Uterus (tissue), 4 donors: ENCODE measurements around the gene KLHL21. TPM values are rescaled to one million over a fixed set of nuclear protein-coding genes. Genes with fewer than 3 reads are reported as not detected.

Experiments
- DNase-seq, 2 donors: peaks; one replicate each; pipeline ENCODE4 v3.0.0-alpha.2; 2019 to 2020
- H3K27ac ChIP-seq, 2 donors: fragments of 200-600 bp; sonication (generic); 1 replicate in 1 of 2; 2 replicates in 1 of 2; pipeline ENCODE4 v1.5.1; 2016 to 2018
- H3K27me3 ChIP-seq, 2 donors: fragments of 200-600 bp; sonication (generic); one replicate each; pipeline ENCODE4 v1.5.1; 2018 to 2019; ENCODE audit warnings: control low read depth in 1 of 2
- H3K36me3 ChIP-seq, 2 donors: fragments of 200-600 bp; sonication (generic); one replicate each; pipeline ENCODE4 v1.5.1; 2019; ENCODE audit warnings: control low read depth in 1 of 2
- H3K4me1 ChIP-seq, 2 donors: fragments of 200-600 bp; sonication (generic); one replicate each; pipeline ENCODE4 v1.5.1; 2018 to 2019; ENCODE audit warnings: control low read depth in 1 of 2
- H3K4me3 ChIP-seq, 2 donors: fragments of 200-600 bp; sonication (generic); 1 replicate in 1 of 2; 2 replicates in 1 of 2; pipeline ENCODE4 v1.5.1; 2018 to 2019; ENCODE audit warnings: mild to moderate bottlenecking in 1 of 2
- H3K9me3 ChIP-seq, 2 donors: fragments of 200-600 bp; sonication (generic); one replicate each; pipeline ENCODE4 v1.5.1; 2019; ENCODE audit warnings: control low read depth in 1 of 2
- CTCF ChIP-seq, 4 experiments: fragments of 200-600 bp in 2 of 4; fragments of 450-650 bp in 2 of 4; sonication (generic) in 2 of 4; IDR thresholded peaks; one replicate each; pipeline ENCODE4 v1.5.1; 2016 to 2019; ENCODE audit warnings: antibody characterized with exemption in 4 of 4, mild to moderate bottlenecking in 2 of 4, moderate library complexity in 1 of 4
- POLR2A ChIP-seq, 2 donors: fragments of 450-650 bp; IDR thresholded peaks; one replicate each; pipeline ENCODE4 v1.6.1; 2016; ENCODE audit warnings: antibody characterized with exemption in 2 of 2, mild to moderate bottlenecking in 1 of 2, moderate library complexity in 1 of 2
- intact Hi-C: fragments of 100-400 bp; cut with DNase I; formaldehyde crosslinking; loops from one replicate; pipeline ENCODE4 v1.15.1; 2023; ENCODE audit warnings: low total_unique reads
- total RNA-seq, 4 donors: library from RNA; depleted of rRNA in 3 of 4; stranded (reverse); fragments of >200 nt in 3 of 4; gene quantifications; one replicate each; pipeline versions ENCODE4 v1.1.0 to v1.2.4, GENCODE V29; 2014 to 2023
- donor health status: DM: yes; HTN: yes; CAD: no.

Gene KLHL21
- total RNA-seq, 4 donors from 2014 or later: 17.4 to 31.1 (median 20.6) TPM

GRCh38 chr1:6554031-6554906, 48.4 kb downstream of the KLHL21 start, which contains the start of gene NOL9:
TSS of gene NOL9 (minus strand) at chr1:6554513. CDS start at chr1:6554502, 11 bp downstream.
- Histone ChIP-seq H3K4me1 (peaks cover 7% of the 10 kb centered on the region in 2 donors), H3K9me3 (no peaks in the 10 kb centered on the region), H3K27ac (peak within 1 kb of the TSS; percentile 77 to 86), H3K4me3 (peak within 1 kb of the TSS; percentile 86 to 91), H3K27me3 (no peaks in the 10 kb centered on the region), H3K36me3 (no peaks in the 10 kb centered on the region)
- DNase-seq: peak; percentile 93 to 96
- TF ChIP-seq POLR2A (IDR thresholded peaks at IDR 0.05) (peak; percentile 17 to 54), CTCF (IDR thresholded peaks at IDR 0.05) (peak; percentile 95 to 99 (median 98))
- intact Hi-C loops: loop anchor here (2.0 to 10.0 kb wide), 2 partner anchors 47 to 81 kb away; no protein-coding TSS in a partner anchor

- H3K4me3 ChIP-seq: no peak overlapping the region
- H3K27ac ChIP-seq: no peak overlapping the region
- H3K36me3 ChIP-seq: no peaks in the 10 kb centered on the region
- TF ChIP-seq CTCF (IDR thresholded peaks at IDR 0.05): no peak
- TF ChIP-seq POLR2A (IDR thresholded peaks at IDR 0.05): no peak
- H3K9me3 ChIP-seq: no peaks in the 10 kb centered on the region
- no peak for DNase-seq
- intact Hi-C loops: no loop called here
- H3K4me1 ChIP-seq: no peaks in the 10 kb centered on the region
- no peaks in the 10 kb centered on the region for H3K27me3 ChIP-seq
Measured at GRCh38 chr1:6547301-6547700, 55.4 kb downstream of the KLHL21 start.

DNA sequence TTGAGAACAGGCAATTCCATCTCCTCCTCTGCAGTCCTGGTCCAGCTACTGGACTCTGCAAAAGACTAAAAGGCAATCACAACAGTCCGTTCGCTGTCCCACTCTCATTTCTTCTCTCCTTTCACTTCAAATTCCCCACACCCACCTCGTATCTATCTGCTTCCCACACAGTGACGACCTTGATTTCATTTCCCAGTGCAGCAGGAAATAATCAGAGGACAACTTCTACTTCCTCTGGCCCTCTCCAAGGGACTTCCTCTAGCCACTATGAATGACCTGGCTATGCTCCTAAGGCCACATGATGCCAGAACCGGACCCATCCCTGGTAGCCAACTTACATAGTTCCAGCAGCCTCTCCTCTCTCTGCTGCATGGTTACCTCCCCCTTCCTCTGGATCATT, 56.3 kb downstream of the KLHL21 start:
- H3K36me3 ChIP-seq: no peaks in the 10 kb centered on the region
- no peaks in the 10 kb centered on the region for H3K27me3 ChIP-seq
- no peak overlapping the region for H3K4me3 ChIP-seq
- H3K27ac ChIP-seq: no peak overlapping the region
- H3K4me1 ChIP-seq: no peaks in the 10 kb centered on the region
- H3K9me3 ChIP-seq: no peaks in the 10 kb centered on the region
- TF ChIP-seq CTCF (IDR thresholded peaks at IDR 0.05): no peak
- no peak for TF ChIP-seq POLR2A (IDR thresholded peaks at IDR 0.05)
- intact Hi-C loops: no loop called here
- DNase-seq: no peak

GRCh38 chr1:6545276-6546112, 57.2 kb downstream of the KLHL21 start:
- no peak for DNase-seq
- Histone ChIP-seq H3K9me3 (no peaks in the 10 kb centered on the region), H3K27ac (no peak overlapping the region), H3K27me3 (no peaks in the 10 kb centered on the region), H3K36me3 (no peaks in the 10 kb centered on the region), H3K4me1 (no peaks in the 10 kb centered on the region), H3K4me3 (no peak overlapping the region)
- intact Hi-C loops: no loop called here
- TF ChIP-seq POLR2A (IDR thresholded peaks at IDR 0.05): no peak
- TF ChIP-seq CTCF (IDR thresholded peaks at IDR 0.05): no peak
